Measurements from ENCODE around the gene RPRD2.
"Not testable (repeated sequence)": the region's sequence is repeated elsewhere in the genome, so short reads cannot be mapped to it uniquely, and the experiment has no call there.

The RPRD2 gene

DNA sequence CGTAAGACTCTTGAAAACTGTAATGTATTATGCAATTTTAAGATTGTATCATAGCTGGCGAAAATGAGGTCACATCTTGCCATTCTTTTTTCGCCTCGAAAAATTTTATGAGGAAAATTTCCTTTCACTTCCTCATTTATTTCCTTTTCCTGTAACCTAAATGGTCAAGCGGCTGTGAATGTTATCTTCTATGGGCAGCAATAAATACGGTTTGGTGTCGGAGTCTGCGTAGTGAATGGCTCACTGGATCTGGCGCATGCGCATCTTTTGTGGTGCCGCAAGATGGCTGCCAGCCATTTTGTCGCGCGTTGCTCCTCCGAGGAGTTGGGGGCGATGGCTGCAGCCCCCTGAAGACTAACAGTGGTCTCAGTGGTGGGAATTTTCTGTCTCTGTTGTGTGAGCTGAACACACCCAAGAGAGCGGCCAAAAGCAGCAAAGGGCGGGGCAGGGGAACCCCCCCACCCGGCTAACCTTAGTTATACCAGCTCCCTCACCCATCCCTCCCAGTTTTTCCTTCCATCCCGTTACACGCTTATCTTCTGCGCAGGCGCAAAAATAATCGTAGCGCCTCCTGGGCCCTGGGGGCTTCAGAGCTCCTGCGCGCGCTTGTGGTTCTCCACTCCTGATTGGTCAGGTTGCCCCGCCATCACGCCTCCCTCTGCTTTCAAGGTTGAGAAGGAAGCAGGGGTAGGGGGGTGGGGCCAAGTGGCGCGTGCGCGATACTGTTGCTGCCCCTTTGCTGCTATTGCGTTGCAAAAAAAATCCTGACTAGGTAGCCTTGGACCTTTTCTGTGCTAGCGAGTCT lies at the start of gene RPRD2:
RPRD2 (plus strand) TSS at position 722 of the 805 bp plus-strand sequence. CDS start 568 bp downstream, outside the sequence.
- peak; percentile 99 for DNase-seq

DNA sequence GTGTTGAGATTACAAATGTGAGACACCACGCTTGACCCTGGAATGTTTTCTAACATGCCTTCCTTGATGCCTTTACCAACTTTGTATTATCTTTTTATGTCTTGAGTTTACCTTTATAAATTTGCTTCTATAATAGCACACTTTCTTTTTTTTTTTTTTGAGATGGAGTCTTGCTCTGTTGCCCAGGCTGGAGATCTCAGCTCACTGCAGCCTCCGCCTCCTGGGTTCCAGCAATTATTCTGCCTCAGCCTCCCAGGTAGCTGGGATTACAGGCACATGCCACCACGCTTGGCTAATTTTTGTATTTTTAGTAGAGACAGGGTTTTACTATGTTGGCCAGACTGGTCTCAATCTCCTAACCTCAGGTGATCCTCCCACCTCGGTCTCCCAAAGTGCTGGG lies 49.3 kb upstream of the RPRD2 start:
- not testable (repeated sequence) for DNase-seq

DNA sequence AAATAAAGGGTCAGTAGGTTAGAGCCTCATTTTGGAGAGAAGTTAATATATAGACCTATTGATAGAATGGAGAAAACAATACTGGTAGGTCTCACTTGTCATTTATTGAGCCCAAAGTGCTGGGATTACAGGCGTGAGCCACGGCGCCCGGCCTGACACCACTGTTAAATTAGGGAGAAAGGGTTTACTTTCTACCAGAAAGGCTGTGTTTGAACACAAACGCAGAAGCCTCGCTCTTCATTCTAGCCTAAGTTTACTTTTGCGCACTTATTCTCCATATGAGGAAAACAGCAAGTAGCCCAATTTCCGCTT lies 43.3 kb upstream of the RPRD2 start:
- DNase-seq: no peak

DNA sequence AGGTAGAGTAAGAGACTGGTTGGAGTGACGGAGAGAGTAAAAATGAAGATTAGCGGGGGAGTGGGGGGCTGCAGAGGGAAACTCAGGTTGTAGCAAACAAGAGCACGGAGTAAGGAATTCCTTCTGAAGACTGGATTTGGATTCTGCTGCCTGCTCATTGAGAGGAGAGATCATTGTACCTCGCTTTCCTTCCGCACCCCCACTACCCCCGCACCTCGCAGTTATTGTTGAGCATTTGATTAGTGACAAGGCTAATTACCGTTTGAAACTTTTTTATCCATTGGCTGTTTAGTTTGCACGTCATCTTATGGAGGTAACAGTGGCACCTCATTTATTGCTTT lies 42.2 kb upstream of the RPRD2 start:
- no peak for DNase-seq

DNA sequence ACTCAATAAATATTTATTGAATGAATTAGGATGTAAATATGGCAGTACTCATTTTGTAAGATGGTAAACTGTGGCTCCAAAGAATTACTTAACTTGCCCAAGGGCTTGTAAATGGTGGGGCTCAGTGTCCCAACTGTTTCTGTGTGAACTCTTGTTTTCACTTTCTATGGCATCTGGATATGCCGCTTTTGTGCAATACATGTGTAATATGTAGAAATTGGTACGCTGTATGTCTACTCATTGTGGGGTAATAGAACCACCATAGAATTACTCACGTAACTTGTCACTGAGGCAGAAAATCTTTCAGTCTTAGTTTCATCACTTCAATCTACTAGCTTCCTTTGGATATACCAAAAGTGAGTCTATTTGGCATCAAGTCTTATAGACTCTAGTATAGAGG lies 41.6 kb upstream of the RPRD2 start:
- peak; percentile 31 for DNase-seq

DNA sequence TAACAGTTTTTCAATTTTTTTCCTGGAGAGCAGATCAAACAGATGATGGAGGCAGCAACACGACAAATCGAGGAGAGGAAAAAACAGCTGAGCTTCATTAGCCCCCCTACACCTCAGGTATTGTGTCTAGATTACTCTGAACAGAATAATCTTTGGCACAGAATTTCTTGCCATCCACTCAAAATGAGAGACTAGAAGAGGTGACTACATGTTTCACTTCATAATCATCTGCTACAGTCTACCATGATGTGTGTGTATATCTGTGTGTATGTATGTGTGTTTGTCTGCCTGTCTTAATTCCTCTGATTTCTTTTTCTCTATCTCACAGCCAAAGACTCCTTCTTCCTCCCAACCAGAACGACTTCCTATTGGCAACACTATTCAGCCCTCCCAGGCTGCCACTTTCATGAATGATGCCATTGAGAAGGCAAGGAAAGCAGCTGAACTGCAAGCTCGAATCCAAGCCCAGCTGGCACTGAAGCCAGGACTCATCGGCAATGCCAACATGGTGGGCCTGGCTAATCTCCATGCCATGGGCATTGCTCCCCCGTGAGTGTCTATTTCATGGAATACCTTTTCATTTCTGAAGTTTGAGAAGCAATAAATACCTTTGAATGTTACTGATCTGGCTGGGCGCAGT lies 31.2 kb upstream of the RPRD2 start:
- DNase-seq: no peak

DNA sequence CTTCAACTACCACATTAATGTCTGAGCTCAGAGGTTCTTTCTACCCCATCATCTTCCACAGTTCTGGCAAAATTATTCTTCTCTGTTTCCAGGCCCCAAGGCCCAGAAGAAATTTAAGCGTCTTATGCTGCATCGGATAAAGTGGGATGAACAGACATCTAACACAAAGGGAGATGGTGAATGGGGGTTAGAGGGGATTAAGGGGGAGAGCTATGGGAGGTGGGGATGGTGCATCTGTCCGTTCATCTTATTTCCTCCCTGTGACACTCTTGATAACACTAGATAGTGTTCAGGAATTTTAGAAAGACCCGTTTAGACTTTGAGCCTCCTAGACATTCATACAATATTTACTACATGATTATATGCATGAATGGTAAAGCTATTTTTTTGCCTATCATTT lies 17.6 kb upstream of the RPRD2 start:
- no peak for DNase-seq

DNA sequence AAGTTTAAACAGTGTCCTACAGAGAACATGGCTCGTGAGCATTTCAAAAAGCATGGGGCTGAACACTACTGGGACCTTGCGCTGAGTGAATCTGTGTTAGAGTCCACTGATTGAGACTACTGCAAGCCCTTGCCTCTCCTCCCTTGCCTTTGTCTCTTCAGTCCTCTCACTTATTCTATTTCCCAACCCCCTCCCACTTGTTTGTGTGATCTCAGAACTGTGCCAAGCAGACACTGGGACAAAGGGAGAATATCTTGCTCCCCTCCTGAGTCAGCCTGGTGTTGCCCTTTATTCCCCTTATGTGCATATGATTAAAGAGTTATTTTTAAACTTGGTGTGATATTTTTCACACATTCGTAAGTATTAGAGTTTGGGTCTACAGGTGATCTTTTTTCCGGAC lies 11.1 kb upstream of the RPRD2 start:
- no peak for DNase-seq

DNA sequence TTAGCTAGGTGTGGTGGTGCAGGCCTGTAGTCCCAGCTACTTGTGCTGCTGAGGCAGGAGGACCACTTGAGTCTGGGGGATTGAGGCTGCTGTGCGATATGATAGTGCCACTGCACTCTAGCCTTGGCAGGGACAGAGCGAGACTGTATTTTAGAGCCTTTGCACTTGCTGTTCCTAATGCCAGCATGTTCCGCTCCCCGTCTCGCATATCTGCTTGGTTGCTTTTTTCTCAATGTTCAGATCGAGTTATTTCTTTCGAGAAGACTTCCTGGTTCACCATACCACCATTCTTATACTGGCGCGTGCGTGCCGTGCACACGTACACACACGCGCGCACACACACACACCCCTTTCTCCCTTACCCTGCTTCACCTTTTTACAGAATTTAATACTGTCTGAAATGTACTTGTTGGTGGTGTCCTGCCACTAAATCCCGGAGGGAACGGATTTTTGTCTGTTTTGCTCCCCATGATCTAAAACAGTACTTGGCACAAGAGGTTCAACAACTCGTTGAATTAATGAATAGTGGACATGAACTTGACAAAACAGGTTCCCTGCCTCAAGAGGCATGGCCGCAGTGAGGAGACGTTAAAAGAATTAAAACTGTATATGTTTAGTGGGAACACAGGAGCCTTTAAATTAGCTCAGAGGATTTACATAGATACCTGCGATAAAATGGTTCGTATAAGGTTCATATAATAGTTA lies 1.1 kb upstream of the RPRD2 start:
- peak; percentile 47 for DNase-seq

DNA sequence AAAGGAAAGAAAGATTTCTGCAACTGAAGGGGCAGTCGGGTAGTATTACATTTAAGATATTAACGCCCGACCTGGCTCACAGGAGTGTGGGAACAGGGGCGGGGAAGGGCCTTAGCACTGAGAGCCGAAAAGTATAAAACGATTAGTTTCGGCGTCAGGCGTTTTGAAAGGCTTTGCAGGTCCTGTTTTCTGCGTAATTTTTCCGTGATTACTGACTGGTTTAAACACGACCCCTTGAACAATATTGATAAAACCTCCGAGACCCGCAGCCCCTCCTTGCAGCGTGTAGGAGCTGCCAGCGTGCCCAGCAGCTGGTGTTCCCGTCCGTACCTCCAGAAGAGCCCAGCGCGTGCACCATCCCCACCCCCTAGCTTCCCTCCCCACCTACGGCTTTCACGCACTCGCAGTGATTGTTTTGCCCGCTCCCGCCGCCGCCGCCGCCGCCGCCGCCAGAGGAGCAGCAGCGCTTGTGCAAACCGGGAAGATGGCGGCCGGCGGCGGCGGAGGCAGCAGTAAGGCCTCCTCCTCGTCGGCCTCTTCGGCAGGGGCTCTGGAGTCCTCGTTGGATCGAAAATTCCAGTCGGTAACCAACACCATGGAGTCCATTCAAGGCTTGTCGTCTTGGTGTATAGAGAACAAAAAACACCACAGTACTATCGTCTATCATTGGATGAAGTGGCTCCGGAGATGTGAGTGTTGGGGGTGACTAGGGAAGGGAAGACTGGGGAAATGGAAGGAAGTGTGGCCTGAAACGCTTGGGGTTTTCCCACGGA lies 470 bp downstream of the RPRD2 start:
- DNase-seq: peak; percentile 85

DNA sequence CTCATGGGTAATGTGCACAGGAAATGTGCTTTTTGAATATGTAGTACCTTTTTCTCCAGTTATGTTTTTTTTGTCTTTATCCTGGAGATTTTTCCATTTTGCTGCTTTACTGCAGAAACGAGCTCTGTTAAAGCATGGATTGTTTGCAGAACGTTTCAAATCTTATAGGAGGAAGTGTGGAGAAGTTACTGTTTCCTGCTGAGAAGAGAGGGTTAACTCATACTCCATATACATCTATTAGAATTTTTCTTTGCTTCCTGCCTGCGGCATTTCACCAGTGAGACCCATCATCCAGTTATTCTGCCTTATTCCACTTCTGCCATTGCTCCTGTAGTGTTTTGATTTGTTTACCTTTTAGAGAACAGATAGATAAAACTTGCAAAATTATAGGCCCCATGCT lies 2.0 kb downstream of the RPRD2 start:
- no peak for DNase-seq

DNA sequence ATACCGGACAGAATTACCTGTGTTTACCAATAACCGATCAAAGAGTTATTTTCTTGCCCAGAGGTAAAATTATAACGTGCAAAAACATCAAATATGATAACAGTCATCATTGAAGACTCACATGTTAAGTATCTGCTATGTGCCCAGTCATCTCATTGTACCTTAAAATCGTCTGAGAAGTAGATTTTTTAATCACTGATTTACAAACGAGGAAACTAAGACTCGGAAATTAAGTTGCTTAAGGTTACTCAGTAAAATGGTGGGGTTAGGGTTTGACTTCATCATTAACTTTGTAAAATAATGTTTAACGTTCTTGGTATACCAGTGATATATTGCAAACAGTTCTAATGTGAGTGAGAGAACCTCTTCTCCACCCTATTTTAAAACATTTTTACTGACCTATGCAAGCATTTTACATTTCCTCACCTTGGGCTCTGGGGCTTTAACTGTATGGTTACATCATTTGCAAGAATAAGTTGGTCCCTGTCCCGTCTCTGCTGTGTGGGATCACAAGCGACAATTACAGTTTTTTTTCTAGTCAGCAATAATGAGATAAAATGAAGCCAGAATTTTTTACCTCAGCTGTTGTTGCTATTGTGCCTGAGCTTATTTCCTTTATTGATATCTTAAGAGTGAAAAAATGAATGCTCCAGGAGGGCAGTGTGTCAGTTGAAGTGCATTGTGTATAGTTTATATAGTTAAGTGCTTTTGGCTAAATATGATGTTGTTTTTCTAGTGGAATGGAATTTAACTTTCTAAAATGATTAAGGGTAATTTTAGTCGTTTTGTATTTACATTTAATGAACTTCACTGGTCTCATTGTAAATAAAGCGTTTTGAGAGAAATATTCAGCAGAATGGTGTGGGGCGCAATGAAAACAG lies 2.7 kb downstream of the RPRD2 start:
- no peak for DNase-seq

DNA sequence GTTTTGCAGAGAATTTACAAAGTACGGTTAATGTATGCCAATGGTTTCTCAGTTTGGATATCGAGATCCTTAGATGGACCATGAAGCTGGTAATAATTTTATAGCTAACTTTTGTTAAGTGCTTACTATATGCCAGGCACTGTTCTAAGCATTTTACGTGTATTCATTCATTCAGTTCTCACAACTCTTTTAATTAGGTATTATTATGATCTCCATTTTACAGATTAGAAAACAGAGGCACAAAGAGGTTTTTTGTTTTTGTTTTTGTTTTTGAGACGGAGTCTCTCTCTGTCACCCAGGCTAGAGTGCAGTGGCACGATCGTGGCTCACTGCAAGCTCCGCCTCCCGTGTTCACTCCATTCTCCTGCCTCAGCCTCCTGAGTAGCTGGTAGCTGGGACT lies 7.2 kb downstream of the RPRD2 start:
- DNase-seq: no peak

DNA sequence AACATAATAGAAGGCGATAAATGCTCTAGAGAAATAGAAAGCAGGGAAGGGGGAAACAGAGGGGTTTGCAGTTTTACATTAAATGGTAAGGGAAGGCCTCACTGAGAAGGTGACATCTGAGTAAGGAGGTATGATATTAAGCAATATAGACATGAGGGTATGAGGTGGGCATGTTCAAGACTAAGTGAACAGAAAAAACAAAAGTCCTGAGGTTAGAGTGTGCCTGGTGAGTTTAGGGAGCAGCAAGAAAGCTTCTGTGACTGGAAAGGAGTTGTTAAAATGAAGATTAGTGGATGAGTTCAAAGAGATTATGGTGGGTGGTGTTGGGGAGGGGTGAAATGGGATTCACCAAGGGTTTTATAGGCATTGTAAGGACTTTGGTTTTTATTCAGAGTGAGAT lies 8.6 kb downstream of the RPRD2 start:
- no peak for DNase-seq

DNA sequence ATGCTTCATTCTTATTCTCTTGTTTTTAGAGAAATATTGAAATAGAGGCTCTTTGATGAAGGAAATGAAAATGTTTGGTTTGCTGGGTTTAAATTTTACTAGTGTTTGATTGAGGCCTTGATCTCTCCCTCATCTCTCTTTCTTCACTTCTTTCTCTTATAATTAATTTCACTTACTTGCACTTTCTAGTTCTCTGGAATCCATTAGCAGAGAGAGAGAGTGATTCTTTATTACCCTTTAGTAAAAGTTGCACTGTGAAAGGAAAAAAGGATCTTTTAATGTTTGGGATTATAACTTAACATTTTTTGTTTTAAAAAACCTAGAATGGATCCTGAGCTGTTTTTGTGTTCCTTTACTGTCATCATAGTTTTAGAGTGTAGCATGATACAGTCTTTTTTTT lies 12.2 kb downstream of the RPRD2 start:
- DNase-seq: no peak

DNA sequence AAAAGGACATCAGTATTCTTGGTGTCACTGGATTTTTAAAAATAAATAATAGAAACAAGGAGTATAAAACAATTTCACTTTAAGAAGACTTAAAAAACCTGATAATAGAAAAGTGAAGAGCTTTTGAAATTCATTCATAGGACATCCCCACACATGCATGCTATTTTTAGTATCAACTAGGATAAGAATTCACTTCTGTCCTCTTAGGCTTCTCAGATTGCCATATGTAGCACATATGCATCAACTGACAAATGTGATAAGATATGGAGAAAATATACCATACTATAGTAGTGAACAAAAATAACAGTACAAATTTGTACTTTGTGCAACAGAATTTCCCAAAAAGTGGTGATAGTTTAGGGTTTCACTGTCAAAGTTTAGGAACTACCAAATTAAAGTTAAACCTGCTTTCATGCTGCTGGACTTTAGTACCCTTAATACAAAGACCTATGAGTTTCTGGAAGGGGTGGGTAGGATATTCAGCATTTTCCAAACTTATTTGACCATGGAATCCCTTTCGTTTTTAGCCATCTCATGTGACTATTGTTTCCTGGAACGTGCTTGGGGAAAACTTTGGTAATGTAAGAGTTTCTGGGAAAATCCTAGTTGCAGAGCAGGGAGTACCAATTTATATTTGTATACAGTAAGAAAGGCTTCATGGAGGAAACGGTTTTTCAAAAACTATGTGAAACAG lies 19.8 kb downstream of the RPRD2 start:
- no peak for DNase-seq

DNA sequence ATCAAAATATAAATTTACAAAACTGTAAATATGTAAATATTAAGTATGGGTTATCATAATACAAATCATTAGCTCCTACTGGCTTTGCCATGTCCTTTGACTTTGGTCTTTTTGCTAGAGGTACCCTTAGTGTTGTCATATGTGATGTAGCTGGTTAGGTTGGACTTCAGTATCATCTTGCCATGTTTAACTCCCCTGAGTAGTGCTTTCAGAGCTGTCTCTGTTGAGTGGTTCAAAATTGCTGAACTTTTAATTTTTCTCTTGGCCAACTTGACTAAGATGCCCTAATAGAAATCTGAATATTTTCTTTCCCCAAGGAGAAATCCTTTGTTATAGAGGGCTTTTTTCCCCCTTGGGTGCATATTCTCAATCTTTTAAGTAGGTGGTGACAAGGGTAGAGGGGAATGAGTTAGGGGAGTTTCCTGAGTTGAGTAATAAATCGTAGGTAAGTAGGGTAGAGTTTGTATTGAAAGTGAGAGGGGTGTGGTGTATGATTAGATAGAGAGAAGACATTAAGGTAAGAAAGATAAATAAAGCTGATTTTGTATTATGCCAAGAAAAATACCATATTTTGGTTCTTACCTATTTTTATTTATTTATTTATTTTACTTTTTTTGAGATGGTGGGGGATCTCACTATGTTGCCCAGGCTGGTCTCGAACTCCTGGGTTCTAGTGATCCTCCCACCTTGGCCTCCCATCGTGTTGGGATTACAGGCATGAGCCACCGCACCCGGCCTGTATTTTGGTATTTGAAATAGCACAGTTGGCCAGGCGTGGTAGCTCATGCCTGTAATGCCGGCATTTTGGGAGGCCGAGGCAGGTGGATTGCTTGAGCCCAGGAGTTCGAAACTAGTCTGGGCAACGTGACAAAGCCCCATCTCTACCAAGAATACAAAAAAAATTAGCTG lies 21.8 kb downstream of the RPRD2 start:
- no peak for DNase-seq

DNA sequence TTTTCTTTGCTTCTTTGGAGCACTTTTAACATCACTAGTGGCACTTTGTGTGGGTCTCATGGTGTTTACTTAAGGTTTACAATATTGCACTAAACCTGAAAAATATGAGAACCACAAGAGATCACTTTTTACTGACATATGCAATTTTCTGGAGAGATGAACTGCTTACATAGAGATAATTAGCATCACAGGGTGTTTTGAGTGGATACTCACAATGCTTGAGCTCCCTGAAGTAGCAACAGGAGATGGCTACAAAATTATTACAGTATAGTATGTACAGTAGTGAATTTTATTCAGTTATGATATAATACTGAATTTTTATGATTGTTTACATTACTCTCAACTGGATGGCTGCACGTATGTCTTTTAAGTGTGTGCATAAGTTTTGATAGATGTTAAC lies 22.6 kb downstream of the RPRD2 start:
- no peak for DNase-seq

DNA sequence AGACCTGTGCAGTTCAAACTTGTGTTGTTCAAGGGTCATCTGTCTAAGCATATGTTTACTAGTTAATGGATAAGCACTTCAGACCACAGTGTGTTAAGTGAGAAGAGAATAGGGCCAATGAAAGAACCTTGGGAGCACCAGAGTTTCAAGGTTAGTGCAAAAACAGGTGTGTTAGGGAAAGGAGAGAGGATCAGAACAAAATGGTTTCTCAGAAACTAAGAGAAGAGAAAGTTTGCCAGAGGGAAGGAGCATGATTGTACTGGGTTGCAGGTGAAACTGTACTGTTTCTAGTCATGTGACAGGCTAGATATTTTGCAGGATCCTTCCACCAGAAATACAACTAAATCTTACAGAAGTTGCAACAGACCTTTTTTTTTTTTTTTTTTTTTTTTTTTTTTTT lies 23.3 kb downstream of the RPRD2 start:
- no peak for DNase-seq

DNA sequence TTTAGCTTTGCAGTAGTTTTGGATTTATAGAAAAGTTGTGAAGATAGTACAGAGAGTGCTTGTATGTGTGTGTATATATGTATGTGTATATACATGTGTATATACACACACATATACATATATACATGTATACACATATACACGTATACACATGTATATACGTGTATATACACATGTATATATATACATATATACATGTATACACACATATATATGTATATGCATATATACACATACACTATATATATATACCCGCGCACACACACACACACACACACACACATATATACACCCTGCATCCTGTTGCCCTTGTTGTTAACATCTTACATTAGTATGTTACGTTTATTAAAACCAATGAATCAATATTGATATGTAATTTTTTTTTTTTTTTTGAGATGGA lies 24.3 kb downstream of the RPRD2 start:
- DNase-seq: no peak

DNA sequence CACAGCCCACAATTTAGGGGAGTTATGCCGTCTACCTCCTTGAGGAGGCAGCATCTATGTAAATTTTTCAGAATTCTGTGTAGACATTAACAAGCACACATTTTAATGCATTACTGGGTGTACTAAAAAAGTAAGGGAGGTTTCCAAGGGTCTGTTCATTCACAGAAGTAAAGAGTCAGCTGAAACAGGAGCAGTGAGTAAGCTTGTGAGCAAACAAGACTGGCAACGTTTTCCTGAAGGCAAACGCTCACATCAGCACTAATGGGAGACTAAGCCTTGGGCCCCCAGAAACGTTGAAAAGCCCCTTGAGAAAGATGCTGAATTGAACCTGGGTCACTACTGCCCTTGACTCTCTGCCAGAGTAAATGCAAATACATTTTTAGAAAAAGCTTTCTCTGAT lies 25.7 kb downstream of the RPRD2 start:
- DNase-seq: no peak
